GM19025 (cell line): Measurements from ENCODE around the gene PTPRCAP.

Source experiments
- ATAC-seq: cut with Tn5 transposase; IDR thresholded peaks from one replicate; pipeline ENCODE4 v1.9.1; 2021; ENCODE audit warnings: mild to moderate bottlenecking, low read depth, moderate library complexity; ENCODE audit not compliant: unreplicated experiment

The PTPRCAP gene

GRCh38 chr11:67400251-67400941 lies 37.1 kb downstream of the PTPRCAP start:
- ATAC-seq = no peak

- ATAC-seq = no peak
Measured at GRCh38 chr11:67398661-67399563, 38.6 kb downstream of the PTPRCAP start.

GRCh38 chr11:67397986-67398660 lies 39.4 kb downstream of the PTPRCAP start:
- no peak for ATAC-seq

- no peak for ATAC-seq
Measured at GRCh38 chr11:67397536-67397935, 39.9 kb downstream of the PTPRCAP start.

GRCh38 chr11:67396587-67397389 lies 40.7 kb downstream of the PTPRCAP start:
- no peak for ATAC-seq

- no peak for ATAC-seq
Measured at GRCh38 chr11:67396259-67396581, 41.3 kb downstream of the PTPRCAP start.

GRCh38 chr11:67395555-67396258 lies 41.8 kb downstream of the PTPRCAP start:
- no peak for ATAC-seq

- no peak for ATAC-seq
Measured at GRCh38 chr11:67393990-67394389, 43.5 kb downstream of the PTPRCAP start.

- ATAC-seq = no peak
Measured at GRCh38 chr11:67393437-67393836, 44.0 kb downstream of the PTPRCAP start.

GRCh38 chr11:67392183-67392715 lies 45.2 kb downstream of the PTPRCAP start:
- no peak for ATAC-seq

- peak; percentile 61 for ATAC-seq
Measured at GRCh38 chr11:67391304-67392182, 45.9 kb downstream of the PTPRCAP start, which contains the start of gene RAD9A. RAD9A (plus strand) TSS chr11:67391986; CDS start chr11:67392045, 59 bp downstream.

GRCh38 chr11:67390947-67391303 lies 46.6 kb downstream of the PTPRCAP start:
- no peak for ATAC-seq

GRCh38 chr11:67389477-67389876 lies 48.0 kb downstream of the PTPRCAP start:
- no peak for ATAC-seq

- no peak for ATAC-seq
Measured at GRCh38 chr11:67387518-67387917, 50.0 kb downstream of the PTPRCAP start.

- ATAC-seq = no peak
Measured at GRCh38 chr11:67387069-67387468, 50.4 kb downstream of the PTPRCAP start.
